ENCODE results near the gene PPP2R2B.

Gene PPP2R2B

GRCh38 chr5:146785065-146785464 lies 93.5 kb downstream of the PPP2R2B start:
- Histone ChIP-seq H3K4me3 (ENCODE audit: low read depth in 1 of 2, low read length in 1 of 2) (no peak overlapping the region), H3K27ac (no peak overlapping the region), H3K36me3 (no peaks in the 10 kb centered on the region), H3K9me3 (no peaks in the 10 kb centered on the region), H3K27me3 (no peaks in the 10 kb centered on the region), H3K4me1 (ENCODE audit: control insufficient read depth in 1 of 2, insufficient read depth in 1 of 2, low read depth in 1 of 2, low read length in 1 of 2) (no peaks in the 10 kb centered on the region)
- TF ChIP-seq CTCF (IDR thresholded peaks at IDR 0.05) = no peak

GRCh38 chr5:146781157-146781556 lies 97.4 kb downstream of the PPP2R2B start:
- Histone ChIP-seq H3K4me3 (ENCODE audit: low read depth in 1 of 2, low read length in 1 of 2) (no peak overlapping the region), H3K36me3 (no peaks in the 10 kb centered on the region), H3K27me3 (no peaks in the 10 kb centered on the region), H3K9me3 (no peaks in the 10 kb centered on the region), H3K27ac (no peak overlapping the region), H3K4me1 (ENCODE audit: control insufficient read depth in 1 of 2, insufficient read depth in 1 of 2, low read depth in 1 of 2, low read length in 1 of 2) (no peaks in the 10 kb centered on the region)
- no peak for TF ChIP-seq CTCF (IDR thresholded peaks at IDR 0.05)

GRCh38 chr5:146779211-146779869 lies 99.2 kb downstream of the PPP2R2B start:
- no peak overlapping the region for H3K27ac ChIP-seq
- H3K27me3 ChIP-seq = no peaks in the 10 kb centered on the region
- no peaks in the 10 kb centered on the region for H3K9me3 ChIP-seq
- H3K4me3 ChIP-seq (ENCODE audit: low read depth in 1 of 2, low read length in 1 of 2) = no peak overlapping the region
- no peaks in the 10 kb centered on the region for H3K4me1 ChIP-seq (ENCODE audit: control insufficient read depth in 1 of 2, insufficient read depth in 1 of 2, low read depth in 1 of 2, low read length in 1 of 2)
- no peaks in the 10 kb centered on the region for H3K36me3 ChIP-seq
- TF ChIP-seq CTCF (IDR thresholded peaks at IDR 0.05) = no peak

- no peak for TF ChIP-seq CTCF (IDR thresholded peaks at IDR 0.05)
- Histone ChIP-seq H3K4me1 (ENCODE audit: control insufficient read depth in 1 of 2, insufficient read depth in 1 of 2, low read depth in 1 of 2, low read length in 1 of 2) (no peaks in the 10 kb centered on the region), H3K36me3 (no peaks in the 10 kb centered on the region), H3K4me3 (ENCODE audit: low read depth in 1 of 2, low read length in 1 of 2) (no peak overlapping the region), H3K27me3 (no peaks in the 10 kb centered on the region), H3K27ac (no peak overlapping the region), H3K9me3 (no peaks in the 10 kb centered on the region)
Observed at GRCh38 chr5:146778795-146779194, 99.8 kb downstream of the PPP2R2B start.

GRCh38 chr5:146778261-146778660 lies 100.3 kb downstream of the PPP2R2B start:
- no peaks in the 10 kb centered on the region for H3K27me3 ChIP-seq
- no peak overlapping the region for H3K4me3 ChIP-seq (ENCODE audit: low read depth in 1 of 2, low read length in 1 of 2)
- no peaks in the 10 kb centered on the region for H3K36me3 ChIP-seq
- no peaks in the 10 kb centered on the region for H3K9me3 ChIP-seq
- no peak for TF ChIP-seq CTCF (IDR thresholded peaks at IDR 0.05)
- H3K4me1 ChIP-seq (ENCODE audit: control insufficient read depth in 1 of 2, insufficient read depth in 1 of 2, low read depth in 1 of 2, low read length in 1 of 2) = no peaks in the 10 kb centered on the region
- no peak overlapping the region for H3K27ac ChIP-seq

Data from neutrophil (primary cell).